Stimulated activated CD8-positive, alpha-beta memory T cell treated with anti-CD3 and anti-CD28 coated beads, Interleukin-15, amount 100 ng/mL, for 4 hours (primary cell): Measurements from ENCODE around the gene TCF4.

Experiments used
- DNase-seq, 2 donors: peaks; one replicate each; pipeline ENCODE4 v3.0.0-alpha.2; 2020; ENCODE audit warnings: low read depth in 2 of 2

TCF4 gene

DNA sequence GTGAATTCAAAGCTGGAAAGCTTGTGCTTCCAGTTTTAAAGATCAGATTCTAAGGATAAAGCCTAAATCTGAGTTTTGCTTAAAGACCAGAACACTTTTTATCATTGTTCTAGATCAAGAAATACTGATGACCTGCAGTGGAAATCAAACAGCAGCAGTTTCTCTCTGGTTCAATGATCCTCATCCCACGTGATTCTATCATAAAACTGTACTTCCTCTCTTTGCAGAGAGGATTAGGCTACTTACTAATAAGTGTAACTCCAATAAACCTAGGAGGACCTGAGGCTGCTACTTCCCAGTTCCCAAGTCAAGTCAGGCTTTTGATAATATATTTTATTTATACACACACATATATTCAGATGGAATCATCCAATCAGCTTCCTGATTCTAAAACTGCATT lies 81.9 kb downstream of the TCF4 start:
- no peak for DNase-seq

DNA sequence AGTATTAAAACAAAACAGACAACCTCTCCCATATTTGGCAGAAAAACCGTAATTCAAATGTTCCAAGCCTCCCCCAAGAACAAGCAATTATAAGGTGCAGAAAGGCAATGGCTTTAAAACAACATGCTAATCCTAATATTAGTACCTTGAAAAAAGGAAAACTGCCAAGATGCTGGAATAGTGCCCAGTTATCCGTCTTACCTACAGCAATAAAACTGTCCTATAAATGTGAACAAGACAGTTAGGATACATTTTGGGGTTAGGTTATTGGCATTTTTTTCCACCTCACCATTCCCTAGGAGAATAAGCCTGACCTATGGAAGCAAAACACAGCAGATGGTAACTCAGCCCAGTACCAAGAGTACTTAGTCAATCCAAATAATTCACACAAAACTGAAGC lies 83.2 kb downstream of the TCF4 start:
- DNase-seq, result no peak

DNA sequence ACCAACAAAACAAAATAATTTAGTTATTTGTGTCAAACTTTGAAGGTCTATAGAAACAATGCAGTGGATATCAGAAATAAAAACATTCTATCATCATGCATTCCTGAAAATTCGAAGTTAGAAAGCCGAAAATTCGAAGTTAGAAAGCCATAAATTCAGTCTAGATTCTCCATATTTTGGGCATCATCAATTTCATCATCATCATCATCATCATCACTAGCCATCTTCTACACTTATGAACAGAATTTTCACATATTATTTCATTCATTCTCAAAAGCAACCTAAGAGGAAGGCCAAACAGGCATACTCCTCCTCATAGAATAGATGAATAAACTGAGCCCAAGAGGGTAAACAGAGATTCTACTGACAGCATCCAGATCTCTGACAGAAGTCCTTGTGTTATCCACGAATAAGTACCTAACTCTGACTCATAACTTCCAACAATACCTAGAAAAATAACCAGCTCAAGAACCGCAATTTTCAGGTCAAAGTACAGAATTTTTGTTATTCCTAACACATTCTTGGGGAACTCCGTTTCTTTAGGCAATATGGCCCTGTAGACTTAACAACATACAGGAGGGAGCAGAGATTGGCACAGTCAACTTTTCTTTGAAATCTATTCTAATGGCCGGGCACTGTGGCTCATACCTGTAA lies 84.7 kb downstream of the TCF4 start:
- DNase-seq, result no peak

DNA sequence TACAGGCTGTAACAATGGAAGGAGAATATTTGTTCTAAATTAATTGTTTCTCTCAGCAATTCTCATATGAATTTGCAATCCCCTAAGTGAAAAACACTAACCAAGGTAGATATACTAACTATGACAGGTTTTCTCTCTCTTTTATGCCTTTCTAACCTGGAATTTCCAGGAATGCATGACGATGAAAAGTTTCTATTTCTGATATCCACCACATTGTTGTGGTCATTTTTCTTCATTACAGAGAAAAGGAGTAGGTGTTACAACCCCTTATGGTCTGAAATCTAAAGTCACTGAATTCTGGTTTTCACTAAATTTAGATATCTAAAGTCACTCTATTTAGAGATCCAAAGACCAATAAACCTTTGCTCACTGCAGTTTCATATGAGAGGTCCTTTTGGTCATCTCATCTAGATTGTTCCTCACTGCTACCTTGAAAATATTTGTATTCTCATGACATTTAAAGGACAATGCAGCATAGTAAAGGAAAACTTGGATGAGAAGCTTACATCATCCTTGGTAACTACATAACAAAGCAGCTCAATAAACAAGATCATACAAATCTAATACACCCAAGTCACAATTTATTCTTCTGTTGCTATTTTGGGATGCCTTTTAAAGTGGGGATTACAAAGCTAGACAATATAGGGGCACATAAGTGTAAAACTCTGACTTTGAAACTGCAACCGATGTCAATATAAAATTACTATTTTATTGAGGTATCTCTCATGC lies 85.8 kb downstream of the TCF4 start:
- no peak for DNase-seq

DNA sequence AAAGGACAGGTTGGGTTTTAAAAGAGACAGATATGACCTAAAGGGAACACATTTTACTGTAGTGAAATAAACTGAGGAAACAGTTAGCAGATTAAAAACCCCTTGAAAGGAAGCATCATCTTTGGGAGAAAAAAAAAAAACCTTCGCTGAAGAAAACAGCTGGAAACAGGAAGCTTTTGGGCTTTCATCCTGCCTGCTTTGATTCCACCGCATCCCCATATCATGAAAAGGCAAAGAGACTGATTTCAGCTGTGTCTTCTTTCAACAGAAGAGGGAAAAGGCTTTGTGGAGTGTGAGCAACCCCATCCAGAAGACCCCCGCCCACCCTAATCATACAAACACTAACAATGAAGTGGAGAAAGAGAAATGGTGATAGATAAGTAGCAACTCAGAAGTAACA lies 86.4 kb downstream of the TCF4 start:
- no peak for DNase-seq

DNA sequence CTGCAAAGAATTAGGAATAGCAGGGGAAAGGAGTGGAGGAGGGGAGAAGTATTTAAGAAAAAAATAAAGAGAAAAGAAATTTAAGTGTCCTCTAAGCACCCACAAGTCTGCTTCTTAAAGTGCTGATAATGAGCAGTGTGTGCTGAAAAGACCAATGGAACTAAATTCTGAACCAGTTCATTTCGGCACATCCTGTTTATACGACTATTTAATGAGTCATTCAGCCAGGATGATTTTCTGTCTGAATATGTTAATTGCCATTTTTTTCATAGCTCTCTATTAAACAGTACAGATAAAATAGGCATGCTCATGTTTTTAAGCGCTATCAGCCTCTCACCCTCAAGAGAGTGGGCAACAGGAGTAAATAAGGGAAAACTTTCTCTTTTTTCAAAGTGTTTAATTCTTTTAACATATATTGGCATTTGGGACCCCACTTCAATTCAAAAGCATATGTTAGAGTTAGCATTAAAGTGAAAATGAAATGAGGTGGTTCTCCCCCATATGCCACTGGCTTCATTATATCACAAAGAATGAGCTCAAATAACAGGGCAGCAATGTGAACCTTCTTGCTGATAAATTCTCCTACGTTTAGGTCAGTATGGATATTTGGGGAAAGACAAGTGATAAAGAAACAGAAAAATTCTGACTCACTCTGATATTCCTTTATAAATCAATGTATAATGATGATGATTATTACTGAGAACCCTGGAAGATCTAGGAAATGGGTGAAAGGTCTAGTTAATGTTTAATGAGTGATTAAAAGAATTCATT lies 87.5 kb downstream of the TCF4 start:
- DNase-seq, result no peak

DNA sequence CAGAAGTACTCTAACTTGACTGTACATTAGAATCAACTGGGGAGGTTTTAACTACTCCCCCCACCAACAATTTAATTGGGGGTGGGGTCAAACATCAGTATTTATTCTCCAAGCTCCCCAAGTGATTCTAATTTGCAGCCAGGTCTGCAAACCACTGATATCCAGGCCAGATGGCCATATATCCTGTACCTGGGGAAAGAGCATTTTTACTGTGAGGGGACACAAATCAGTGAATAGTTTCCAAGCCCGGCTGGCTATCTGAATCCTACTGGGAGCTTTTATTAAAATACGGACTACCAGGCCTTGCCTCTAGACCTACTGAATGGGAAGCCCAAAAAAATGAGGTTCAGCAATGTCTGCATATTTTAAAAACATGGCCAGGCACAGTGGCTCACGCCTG lies 88.5 kb downstream of the TCF4 start:
- DNase-seq, result no peak

DNA sequence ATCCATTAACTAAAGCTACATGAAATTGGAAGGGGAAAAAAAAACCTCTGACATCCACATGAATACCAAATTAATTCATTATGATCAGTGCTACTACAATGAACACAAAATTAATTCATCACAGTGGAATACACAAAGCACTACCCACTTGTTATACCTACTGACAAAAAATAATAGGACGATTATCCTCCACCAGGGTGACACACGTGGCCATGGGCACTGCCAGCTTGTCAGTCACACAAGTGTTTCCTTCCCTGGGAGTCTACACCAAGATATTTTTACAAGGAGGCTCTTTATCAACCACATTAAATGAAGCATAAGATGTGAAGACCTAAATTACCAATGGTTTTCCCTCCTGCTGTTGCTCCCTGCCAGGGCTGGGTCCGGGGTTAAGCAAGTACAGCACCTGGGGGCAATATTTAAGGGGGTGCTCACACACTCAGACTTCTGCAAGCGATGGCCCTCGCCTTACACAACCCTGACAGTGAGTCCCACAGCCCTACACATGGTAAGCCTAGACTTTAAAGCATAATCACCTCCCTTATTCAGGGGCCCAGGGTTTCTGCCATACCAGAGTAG lies 90.1 kb downstream of the TCF4 start:
- no peak for DNase-seq

DNA sequence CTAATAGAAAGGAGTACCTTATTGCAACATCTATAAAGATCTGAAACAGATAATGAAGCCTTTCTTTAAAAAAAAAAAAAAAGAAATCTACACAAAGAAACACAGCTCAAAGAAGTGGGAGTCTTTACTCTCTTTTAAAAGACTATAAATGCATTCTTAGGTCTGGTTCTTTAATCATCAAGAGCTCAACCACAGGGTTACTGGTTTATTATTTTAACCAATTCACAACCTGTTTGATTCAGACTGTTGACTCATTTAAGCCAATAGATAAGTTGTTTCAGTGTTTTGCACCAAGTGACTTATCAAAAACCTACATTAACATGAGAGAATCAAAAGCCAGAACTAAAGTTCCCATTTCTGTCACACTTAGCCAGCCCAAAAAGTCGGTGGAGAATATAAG lies 93.1 kb downstream of the TCF4 start:
- DNase-seq, result no peak

DNA sequence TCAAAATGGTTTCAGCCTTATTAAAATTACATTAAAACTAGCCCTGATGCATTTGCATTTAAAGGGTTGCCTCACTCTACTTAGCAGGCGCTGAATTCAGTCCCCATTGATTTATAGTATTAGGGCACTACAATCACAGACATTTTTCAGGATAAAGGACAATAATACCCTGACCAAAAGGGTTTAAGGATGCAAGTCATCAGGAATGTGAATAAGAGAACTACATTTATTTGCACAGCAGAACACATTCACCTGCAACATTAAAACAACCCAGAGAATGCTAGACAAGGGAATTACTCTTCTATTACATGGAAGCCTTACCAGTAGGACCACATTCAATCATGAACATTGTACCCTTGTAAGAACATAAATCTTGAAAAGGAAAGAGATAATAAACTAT lies 93.6 kb downstream of the TCF4 start:
- no peak for DNase-seq

DNA sequence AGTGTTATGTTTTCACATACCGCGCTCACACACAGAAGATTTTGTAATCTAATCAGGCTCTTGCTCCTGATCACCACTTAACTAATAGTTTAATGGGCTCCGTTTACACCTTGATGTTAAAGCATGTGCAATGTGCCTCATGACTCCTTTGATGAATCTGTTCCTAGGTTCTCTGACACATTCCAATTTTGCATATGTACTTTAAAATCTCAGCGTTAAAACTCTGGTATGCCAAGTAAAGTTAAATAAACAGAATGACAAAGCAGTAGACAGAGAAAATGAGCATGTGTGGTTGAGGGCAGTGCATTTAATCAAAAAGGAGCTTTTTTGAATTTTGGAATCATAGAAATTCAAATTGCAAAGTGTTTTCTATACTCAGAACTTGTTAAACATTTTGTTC lies 96.4 kb downstream of the TCF4 start:
- no peak for DNase-seq

DNA sequence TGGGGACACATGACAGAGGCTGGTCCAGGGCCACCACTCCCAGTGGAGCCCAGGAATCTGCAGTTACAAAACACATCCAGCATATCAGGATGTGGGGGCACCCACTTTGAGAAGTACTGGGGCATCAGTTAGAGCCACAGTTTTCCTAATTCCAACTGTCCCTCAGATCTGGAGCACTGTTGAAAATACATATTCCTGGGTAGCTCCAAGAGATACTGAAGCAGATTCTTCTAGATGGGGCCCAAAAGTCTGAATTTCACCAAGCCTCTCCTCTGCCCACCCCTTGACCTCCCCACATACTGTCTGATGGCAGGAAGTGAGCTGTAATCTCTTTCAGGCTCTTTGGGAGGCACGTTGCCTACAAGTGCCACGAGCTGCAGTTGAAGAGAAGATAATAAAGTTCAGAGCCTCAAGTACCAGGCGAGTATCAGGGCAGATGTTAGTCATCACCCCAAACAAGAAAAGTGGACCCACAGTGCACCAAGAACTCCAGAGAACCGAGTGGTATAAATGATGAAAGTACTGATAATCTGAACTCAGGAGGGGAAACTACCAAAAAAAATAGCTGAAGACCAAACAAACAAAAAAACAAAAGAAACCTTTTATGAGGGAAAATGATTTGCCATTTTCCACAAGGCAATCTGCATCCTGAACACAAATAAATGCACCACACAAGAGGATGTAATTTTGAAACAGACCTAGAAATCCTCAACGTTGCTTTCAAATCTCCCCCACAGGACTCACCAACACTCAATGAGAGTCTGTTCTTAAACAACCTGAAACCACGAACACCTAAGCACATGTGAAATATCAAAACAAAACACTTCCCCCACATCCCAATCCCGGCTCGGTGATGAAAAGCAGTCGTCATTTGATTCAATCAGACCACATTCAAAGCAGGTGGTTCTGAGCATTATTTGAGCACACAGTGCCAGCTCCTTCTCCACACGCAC lies 98.7 kb downstream of the TCF4 start:
- DNase-seq, result no peak

DNA sequence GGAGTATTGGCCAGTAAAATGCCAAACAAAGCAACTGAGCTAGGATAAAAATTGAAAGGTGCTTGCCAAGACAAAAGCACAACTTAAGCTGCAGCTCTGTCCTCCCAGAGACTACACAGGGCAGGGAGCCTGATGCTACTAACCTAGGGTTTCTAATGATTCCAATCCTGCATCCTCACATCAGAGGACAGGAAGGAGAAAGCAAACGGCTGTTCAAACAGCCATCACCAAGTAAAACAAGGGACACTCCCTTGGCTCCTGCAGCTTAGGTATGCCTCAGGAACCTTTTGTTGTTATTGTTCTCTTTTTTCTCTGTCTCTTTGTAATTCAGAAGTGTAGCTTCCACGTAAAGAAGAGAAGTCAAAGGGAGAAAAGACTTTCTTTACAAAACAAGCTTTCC lies 99.5 kb downstream of the TCF4 start:
- DNase-seq, result no peak

DNA sequence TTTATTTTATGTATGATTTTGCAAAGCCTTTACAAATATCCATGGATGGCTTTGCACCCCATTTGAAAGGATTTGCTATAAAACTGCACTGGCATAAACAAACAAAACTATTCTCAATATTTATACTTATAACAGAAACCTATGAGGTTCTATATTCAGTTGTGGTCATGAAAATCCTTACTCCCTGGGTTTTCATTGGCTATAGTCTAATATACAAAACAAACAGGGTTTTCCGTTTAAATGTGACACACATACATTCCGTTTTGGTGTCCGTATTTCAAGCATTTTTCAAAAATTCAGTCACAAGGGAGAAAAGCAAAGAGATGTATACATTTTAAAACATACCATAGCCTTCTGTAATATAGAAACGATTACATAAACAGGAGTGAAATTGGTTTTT lies 100.0 kb downstream of the TCF4 start:
- DNase-seq, result no peak

DNA sequence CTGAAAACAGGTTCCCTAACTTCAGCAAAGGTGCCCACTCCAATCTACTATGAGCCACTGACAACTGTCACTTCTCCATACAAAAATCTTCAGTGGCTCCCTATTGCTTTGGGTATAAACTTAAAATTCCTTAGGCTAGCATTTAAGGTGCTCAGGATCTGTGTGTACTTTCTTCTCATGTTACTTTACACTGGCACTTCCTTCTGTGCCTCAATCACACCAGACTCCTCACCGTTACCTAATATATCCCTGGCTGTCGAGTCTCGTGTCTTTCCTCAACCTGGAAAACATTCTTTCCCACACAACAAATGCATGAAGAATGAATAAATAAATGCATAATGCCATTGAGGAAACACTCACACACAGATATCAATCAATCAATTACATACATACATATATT lies 101.1 kb downstream of the TCF4 start:
- DNase-seq, result no peak

DNA sequence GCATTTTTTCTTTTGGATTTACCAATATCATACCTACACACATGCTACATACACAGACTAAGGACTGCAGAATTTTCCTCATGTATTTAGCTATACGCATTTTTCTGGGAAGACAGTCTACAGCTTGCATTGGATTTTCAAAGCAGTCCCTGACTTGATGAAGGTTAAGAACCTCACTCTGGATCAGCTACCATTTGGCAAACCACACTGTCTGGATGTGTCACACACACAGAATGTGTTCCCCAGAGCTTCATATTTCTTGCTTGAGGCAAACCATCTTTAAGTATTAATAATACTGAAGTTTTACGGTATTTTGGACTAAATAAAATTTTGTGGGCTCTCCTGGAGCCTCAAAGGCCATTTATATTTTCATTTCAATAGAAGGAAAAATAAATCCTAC lies 102.3 kb downstream of the TCF4 start:
- no peak for DNase-seq

DNA sequence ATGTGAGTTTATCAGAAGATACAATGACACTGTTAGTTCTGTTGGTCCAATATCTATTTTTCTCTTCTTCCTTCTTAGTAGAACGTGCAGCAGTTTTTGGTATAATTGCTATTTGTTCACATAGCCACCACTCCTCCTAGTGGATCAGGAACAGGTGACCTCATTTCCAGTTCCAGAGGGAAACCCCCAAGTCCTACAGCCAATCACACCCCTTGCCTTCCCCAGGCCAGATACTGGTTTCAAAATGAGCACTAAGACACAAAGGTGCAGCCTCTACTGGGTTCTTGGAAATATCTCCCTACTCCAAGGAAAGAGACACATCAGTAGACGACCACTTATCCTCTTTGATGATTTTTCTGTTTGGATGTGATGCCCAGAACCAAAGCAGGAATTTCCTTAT lies 103.2 kb downstream of the TCF4 start:
- DNase-seq, result no peak

DNA sequence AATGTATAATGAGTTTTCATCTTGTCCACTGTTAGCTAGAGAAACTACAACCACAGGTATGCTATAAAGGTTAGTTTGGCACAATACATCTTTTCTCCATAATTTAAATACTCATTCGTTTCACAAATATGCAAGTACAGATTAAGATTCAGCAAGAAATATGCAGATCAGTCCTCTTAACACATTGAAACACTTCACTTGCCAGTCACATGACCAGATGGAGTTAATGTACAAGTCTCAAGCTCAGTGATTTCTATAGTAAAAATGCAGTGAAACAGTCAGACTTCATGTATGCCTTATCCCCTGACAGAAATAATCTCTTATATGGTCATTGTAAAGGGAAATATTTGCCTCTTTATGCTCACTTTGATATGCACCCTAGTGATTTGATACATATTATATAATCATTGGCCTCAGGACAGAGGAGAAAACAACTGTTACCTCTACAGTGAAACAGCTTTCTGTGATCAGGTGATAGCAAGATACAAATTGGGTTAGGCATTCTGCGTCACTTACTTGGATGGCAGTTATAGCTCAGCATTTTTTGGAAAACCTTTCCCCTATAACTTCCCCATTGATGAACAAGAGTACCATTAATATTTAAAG lies 104.6 kb downstream of the TCF4 start:
- DNase-seq, result no peak

DNA sequence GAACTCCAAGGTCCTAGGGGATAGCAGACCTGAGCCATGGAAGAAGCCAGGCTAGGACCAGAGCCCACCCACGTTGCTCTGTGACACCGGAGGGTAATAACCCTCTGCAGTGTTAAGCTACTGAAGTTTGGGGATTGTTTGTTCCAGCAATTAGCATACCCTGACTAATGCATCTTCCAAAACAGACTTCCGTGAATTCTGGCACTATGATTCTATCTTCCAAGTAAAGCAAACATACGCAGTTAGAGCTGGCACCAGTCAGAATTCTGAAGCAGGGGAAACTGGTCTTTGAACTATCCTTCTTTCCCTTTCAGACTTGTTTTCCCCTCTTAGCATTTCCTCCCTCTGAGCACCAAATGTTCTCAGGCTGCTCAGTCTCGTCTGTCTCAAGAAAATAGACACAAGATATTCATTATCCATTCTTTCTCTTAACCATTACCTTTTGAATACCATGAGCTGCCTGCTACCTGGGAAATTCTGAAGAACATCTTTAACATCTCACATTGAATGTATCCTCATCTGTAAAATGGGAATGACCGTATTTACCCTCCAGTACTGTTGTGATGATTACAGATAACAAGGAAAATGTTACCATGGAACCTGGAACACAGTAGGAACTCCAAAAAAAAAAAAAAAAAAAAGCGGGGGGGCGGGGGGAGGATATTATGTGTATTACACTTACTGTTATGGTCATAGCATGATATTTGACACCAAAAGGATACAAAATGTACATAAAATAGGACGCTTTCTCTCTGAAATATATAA lies 108.2 kb downstream of the TCF4 start:
- DNase-seq, result no peak

DNA sequence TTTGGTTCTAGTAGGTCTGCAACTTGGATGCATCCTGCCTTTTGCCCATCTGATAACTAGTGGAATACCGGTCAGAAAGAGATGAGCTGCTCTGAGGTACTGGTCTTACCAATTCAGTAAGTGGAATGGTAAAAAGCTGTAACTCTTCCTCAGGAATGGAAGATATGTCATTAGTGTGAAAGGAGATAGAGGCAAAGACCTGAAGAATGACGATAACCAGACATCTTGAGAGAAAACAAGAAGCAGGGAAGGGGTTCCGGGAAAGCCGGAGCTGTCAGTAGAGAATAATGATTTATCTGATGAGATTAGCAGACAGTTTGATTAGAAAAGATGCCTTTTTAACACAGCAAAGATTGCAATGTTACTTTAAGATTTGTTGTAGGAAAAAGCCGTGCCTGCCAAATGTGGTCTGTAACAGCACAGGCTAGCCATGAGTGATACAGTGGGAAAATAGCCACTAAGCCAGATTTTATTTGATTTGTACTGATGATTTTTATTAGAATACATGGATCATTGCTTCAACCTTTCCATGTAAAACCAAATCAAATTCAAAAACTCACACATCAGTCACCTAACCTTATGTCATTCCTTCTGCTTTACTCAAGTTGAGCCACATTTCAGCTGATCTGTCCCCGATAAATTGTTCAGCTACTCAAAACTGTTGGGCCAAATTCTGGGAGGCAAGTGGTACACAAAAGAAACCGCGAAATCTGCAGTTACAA lies 110.0 kb downstream of the TCF4 start:
- no peak for DNase-seq
